ENCODE data around the gene GRB10.

The GRB10 gene

GRCh38 chr7:50782375-50783208, at the start of gene GRB10:
GRB10 (minus strand) TSS chr7:50782896; CDS start chr7:50732322, 50,574 bp downstream.
- FAIRE-seq = no peak

- no peak for FAIRE-seq
Measured at GRCh38 chr7:50828801-50829200, 46.1 kb upstream of the GRB10 start.

GRCh38 chr7:50828116-50828515, 45.4 kb upstream of the GRB10 start:
- FAIRE-seq = no peak

- no peak for FAIRE-seq
Measured at GRCh38 chr7:50827281-50827680, 44.6 kb upstream of the GRB10 start.

- no peak for FAIRE-seq
Measured at GRCh38 chr7:50826371-50827172, 43.9 kb upstream of the GRB10 start.

GRCh38 chr7:50825465-50825864, 42.8 kb upstream of the GRB10 start:
- no peak for FAIRE-seq

GRCh38 chr7:50824882-50825281, 42.2 kb upstream of the GRB10 start:
- FAIRE-seq = no peak

GRCh38 chr7:50822706-50823105, 40.0 kb upstream of the GRB10 start:
- no peak for FAIRE-seq

GRCh38 chr7:50822110-50822509, 39.4 kb upstream of the GRB10 start:
- FAIRE-seq = no peak

- no peak for FAIRE-seq
Measured at GRCh38 chr7:50821457-50822008, 38.8 kb upstream of the GRB10 start.

GRCh38 chr7:50818324-50818723, 35.6 kb upstream of the GRB10 start:
- FAIRE-seq = no peak

GRCh38 chr7:50817561-50817960, 34.9 kb upstream of the GRB10 start:
- no peak for FAIRE-seq

GRCh38 chr7:50815138-50815537, 32.4 kb upstream of the GRB10 start:
- FAIRE-seq = no peak

- FAIRE-seq = no peak
Measured at GRCh38 chr7:50814166-50814565, 31.5 kb upstream of the GRB10 start.

- FAIRE-seq = no peak
Measured at GRCh38 chr7:50812841-50813475, 30.3 kb upstream of the GRB10 start.

GRCh38 chr7:50812094-50812493, 29.4 kb upstream of the GRB10 start:
- FAIRE-seq = no peak

- FAIRE-seq = no peak
Measured at GRCh38 chr7:50808282-50808888, 25.7 kb upstream of the GRB10 start.

- no peak for FAIRE-seq
Measured at GRCh38 chr7:50807026-50807730, 24.5 kb upstream of the GRB10 start.

GRCh38 chr7:50806143-50806542, 23.4 kb upstream of the GRB10 start:
- no peak for FAIRE-seq

GRCh38 chr7:50805447-50806125, 22.9 kb upstream of the GRB10 start:
- no peak for FAIRE-seq
